ENCODE results near the gene DKK1. TPM values are rescaled to one million over a fixed set of nuclear protein-coding genes. Genes with fewer than 3 reads are reported as not detected.
A peak's percentile ranks its signal among the peaks of the same experiment; 100 is the strongest.
"Not testable (repeated sequence)": the region's sequence is repeated elsewhere in the genome, so short reads cannot be mapped to it uniquely, and the experiment has no call there.

DKK1 gene
- total and polyA plus RNA-seq, 2 of the 13 experiments (the other 11 are each of a cell fraction or from before 2014, with no cell fraction given), result 123 to 262 TPM

DNA sequence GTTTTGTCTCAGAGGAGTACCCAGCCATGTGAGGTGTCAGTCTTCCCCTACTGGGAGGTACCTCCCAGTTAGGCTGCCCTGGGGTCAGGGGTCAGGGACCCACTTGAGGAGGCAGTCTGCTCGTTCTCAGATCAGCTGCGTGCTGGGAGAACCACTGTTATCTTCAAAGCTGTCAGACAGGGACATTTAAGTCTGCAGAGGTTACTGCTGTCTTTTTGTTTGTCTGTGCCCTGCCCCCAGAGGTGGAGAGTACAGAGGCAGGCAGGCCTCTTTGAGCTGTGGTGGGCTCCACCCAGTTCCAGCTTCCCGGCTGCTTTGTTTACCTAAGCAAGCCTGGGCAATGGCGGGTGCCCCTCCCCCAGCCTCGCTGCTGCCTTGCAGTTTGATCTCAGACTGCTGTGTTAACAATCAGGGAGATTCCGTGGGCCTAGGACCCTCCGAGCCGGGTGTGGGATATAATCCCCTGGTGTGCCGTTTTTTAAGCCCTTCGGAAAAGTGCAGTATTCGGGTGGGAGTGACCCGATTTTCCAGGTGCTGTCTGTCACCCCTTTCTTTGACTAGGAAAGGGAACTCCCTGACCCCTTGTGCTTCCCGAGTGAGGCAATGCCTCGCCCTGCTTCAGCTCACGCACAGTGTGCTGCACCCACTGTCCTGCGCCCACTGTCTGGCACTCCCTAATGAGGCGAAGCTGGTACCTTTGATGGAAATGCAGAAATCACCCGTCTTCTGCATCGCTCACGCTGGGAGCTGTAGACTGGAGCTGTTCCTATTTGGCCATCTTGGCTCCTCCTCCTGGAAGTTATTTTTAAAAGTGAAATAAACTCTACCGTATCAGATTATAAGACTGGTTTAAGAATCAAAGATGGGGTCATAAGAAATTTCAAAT lies 51.7 kb downstream of the DKK1 start (continued):
- TF ChIP-seq ZNF746 (CRISPR knock-in tag; IDR thresholded peaks at IDR 0.05) (peak; percentile 84; the same call in 1 of the 2 replicates), EED (CRISPR knock-in tag; IDR thresholded peaks at IDR 0.05) (0 out of 2 replicates have a peak, but pooled peaks have one; percentile 46), ZNF350 (CRISPR knock-in tag; IDR thresholded peaks at IDR 0.05; ENCODE audit: borderline replicate concordance, low read depth) (peak; percentile 60; the same call in 1 of the 2 replicates), ZNF256 (CRISPR knock-in tag; conservative IDR thresholded peaks at IDR 0.05) (peak; percentile 62; the same call in 1 of the 2 replicates), LCORL (CRISPR knock-in tag; IDR thresholded peaks at IDR 0.05) (peak; percentile 94), HDAC1 (CRISPR knock-in tag; IDR thresholded peaks at IDR 0.05) (peak; percentile 83), FOXA3 (CRISPR knock-in tag; IDR thresholded peaks at IDR 0.05) (peak; percentile 94), ZNF792 (CRISPR knock-in tag; IDR thresholded peaks at IDR 0.05) (peak; percentile 70; the same call in 1 of the 2 replicates), HES4 (CRISPR knock-in tag; IDR thresholded peaks at IDR 0.05; ENCODE audit: borderline replicate concordance) (0 out of 2 replicates have a peak, but pooled peaks have one; percentile 35), SP5 (CRISPR knock-in tag; IDR thresholded peaks at IDR 0.05; ENCODE audit: borderline replicate concordance, low read depth) (peak; percentile 98), KLF15 (CRISPR knock-in tag; IDR thresholded peaks at IDR 0.05; ENCODE audit: borderline replicate concordance) (0 out of 2 replicates have a peak, but pooled peaks have one; percentile 66), SALL1 (CRISPR knock-in tag; IDR thresholded peaks at IDR 0.05) (peak; percentile 96), YEATS2 (CRISPR knock-in tag; IDR thresholded peaks at IDR 0.05; ENCODE audit: borderline replicate concordance) (peak; percentile 34; the same call in 1 of the 2 replicates)
- not testable (repeated sequence) for TF ChIP-seq LCORL (IDR thresholded peaks at IDR 0.05)
- TF ChIP-seq, protein P1, sequence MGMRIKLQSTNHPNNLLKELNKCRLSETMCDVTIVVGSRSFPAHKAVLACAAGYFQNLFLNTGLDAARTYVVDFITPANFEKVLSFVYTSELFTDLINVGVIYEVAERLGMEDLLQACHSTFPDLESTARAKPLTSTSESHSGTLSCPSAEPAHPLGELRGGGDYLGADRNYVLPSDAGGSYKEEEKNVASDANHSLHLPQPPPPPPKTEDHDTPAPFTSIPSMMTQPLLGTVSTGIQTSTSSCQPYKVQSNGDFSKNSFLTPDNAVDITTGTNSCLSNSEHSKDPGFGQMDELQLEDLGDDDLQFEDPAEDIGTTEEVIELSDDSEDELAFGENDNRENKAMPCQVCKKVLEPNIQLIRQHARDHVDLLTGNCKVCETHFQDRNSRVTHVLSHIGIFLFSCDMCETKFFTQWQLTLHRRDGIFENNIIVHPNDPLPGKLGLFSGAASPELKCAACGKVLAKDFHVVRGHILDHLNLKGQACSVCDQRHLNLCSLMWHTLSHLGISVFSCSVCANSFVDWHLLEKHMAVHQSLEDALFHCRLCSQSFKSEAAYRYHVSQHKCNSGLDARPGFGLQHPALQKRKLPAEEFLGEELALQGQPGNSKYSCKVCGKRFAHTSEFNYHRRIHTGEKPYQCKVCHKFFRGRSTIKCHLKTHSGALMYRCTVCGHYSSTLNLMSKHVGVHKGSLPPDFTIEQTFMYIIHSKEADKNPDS (CRISPR knock-in tag; IDR thresholded peaks at IDR 0.05), result peak; percentile 69; the same call in 1 of the 2 replicates
- TF ChIP-seq, protein P2, sequence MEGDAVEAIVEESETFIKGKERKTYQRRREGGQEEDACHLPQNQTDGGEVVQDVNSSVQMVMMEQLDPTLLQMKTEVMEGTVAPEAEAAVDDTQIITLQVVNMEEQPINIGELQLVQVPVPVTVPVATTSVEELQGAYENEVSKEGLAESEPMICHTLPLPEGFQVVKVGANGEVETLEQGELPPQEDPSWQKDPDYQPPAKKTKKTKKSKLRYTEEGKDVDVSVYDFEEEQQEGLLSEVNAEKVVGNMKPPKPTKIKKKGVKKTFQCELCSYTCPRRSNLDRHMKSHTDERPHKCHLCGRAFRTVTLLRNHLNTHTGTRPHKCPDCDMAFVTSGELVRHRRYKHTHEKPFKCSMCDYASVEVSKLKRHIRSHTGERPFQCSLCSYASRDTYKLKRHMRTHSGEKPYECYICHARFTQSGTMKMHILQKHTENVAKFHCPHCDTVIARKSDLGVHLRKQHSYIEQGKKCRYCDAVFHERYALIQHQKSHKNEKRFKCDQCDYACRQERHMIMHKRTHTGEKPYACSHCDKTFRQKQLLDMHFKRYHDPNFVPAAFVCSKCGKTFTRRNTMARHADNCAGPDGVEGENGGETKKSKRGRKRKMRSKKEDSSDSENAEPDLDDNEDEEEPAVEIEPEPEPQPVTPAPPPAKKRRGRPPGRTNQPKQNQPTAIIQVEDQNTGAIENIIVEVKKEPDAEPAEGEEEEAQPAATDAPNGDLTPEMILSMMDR (CRISPR knock-in tag; IDR thresholded peaks at IDR 0.05), result peak; percentile 35
- TF ChIP-seq, protein P3, sequence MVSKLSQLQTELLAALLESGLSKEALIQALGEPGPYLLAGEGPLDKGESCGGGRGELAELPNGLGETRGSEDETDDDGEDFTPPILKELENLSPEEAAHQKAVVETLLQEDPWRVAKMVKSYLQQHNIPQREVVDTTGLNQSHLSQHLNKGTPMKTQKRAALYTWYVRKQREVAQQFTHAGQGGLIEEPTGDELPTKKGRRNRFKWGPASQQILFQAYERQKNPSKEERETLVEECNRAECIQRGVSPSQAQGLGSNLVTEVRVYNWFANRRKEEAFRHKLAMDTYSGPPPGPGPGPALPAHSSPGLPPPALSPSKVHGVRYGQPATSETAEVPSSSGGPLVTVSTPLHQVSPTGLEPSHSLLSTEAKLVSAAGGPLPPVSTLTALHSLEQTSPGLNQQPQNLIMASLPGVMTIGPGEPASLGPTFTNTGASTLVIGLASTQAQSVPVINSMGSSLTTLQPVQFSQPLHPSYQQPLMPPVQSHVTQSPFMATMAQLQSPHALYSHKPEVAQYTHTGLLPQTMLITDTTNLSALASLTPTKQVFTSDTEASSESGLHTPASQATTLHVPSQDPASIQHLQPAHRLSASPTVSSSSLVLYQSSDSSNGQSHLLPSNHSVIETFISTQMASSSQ (IDR thresholded peaks at IDR 0.05; ENCODE audit: low read depth), result not testable (repeated sequence)
- TF ChIP-seq, protein P3 (CRISPR knock-in tag; IDR thresholded peaks at IDR 0.05; ENCODE audit: borderline replicate concordance), result peak; percentile 82; the same call in 1 of the 2 replicates
- TF ChIP-seq, protein P4, sequence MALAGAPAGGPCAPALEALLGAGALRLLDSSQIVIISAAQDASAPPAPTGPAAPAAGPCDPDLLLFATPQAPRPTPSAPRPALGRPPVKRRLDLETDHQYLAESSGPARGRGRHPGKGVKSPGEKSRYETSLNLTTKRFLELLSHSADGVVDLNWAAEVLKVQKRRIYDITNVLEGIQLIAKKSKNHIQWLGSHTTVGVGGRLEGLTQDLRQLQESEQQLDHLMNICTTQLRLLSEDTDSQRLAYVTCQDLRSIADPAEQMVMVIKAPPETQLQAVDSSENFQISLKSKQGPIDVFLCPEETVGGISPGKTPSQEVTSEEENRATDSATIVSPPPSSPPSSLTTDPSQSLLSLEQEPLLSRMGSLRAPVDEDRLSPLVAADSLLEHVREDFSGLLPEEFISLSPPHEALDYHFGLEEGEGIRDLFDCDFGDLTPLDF (CRISPR knock-in tag; IDR thresholded peaks at IDR 0.05), result peak; percentile 60; the same call in 1 of the 2 replicates

Data from HepG2 (cell line).